Measurements from ENCODE around the gene EWSR1. TPM values are rescaled to one million over a fixed set of nuclear protein-coding genes. Genes with fewer than 3 reads are reported as not detected.

The EWSR1 gene
- total and polyA plus RNA-seq, 2 donors (not counting 1 experiment from before 2014, with no cell fraction given), result 281 to 295 TPM

DNA sequence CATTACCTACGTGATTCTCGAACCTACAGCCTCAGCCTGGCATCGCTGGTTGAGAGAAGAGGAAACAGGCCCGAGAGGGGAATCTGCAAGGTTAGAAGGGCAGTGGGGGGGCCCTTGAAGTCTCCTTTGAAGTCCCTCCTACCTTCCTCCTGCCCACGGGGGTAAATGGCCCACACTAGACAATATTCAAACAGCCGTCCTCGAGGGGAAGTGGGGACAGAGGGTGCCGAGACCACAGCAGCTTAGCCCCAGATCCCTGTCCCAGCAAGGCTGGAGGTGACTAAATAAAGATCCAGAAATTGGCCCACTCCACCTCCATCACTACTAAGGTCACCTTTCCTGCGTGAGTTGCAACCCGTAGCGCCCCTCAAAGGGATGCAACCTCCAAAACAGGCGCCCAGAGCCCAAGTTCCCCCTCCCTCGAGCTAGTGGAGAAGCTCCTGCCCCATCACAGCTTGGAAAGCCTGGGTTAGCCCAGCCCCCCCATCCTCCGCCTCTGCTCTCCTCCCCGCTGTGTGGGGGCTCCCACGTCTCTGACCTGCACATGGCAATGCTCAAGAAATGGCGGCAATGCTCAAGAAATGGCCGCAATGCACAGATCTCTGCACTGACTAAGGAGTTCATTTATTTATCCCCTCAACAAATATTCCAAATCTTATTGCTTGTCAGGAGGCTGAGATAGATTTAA lies 48.2 kb downstream of the EWSR1 start:
- peaks cover 21 to 31% of the 10 kb centered on the region in 2 donors for H3K4me1 ChIP-seq (ENCODE audit: control insufficient read depth in 2 of 2, insufficient read depth in 2 of 2, low read length in 2 of 2)
- no peak overlapping the region for H3K9ac ChIP-seq (ENCODE audit: low read length)
- peaks cover 38% of the 10 kb centered on the region for H3K27me3 Mint-ChIP-seq
- TF ChIP-seq, protein P1, sequence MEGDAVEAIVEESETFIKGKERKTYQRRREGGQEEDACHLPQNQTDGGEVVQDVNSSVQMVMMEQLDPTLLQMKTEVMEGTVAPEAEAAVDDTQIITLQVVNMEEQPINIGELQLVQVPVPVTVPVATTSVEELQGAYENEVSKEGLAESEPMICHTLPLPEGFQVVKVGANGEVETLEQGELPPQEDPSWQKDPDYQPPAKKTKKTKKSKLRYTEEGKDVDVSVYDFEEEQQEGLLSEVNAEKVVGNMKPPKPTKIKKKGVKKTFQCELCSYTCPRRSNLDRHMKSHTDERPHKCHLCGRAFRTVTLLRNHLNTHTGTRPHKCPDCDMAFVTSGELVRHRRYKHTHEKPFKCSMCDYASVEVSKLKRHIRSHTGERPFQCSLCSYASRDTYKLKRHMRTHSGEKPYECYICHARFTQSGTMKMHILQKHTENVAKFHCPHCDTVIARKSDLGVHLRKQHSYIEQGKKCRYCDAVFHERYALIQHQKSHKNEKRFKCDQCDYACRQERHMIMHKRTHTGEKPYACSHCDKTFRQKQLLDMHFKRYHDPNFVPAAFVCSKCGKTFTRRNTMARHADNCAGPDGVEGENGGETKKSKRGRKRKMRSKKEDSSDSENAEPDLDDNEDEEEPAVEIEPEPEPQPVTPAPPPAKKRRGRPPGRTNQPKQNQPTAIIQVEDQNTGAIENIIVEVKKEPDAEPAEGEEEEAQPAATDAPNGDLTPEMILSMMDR (IDR thresholded peaks at IDR 0.05), result no peak
- TF ChIP-seq EZH2 (IDR thresholded peaks at IDR 0.05; ENCODE audit: borderline replicate concordance, insufficient read depth, low read depth, low read length, poor library complexity, severe bottlenecking), result no peak
- H3K4me3 ChIP-seq (ENCODE audit: control extremely low read depth in 1 of 5, extremely low read depth in 1 of 5, insufficient read depth in 1 of 5, low read depth in 2 of 5, low read length in 4 of 5), result no peak overlapping the region
- no peak overlapping the region for H3K27ac ChIP-seq (ENCODE audit: low read length in 2 of 2)
- H3K36me3 ChIP-seq (replicated peaks in 1 of 2; ENCODE audit: control extremely low read depth in 1 of 2, control insufficient read depth in 1 of 2, extremely low read depth in 1 of 2, insufficient read depth in 2 of 2, low read length in 1 of 2), result no peaks in the 10 kb centered on the region
- 74% methylated on average over 12 of the region's 18 CpGs for WGBS (ENCODE audit: insufficient coverage)
- no peaks in the 10 kb centered on the region for H3K79me2 ChIP-seq (ENCODE audit: control insufficient read depth, insufficient read depth, low read length)
- POLR2A ChIA-PET, result no interaction called here
- intact Hi-C loops (cut with micrococcal nuclease), result no loop called here
- H3K4me3 Mint-ChIP-seq, result peak overlapping the region; percentile 69
- peak overlapping the region; percentile 73 for H3K4me2 ChIP-seq (replicated peaks; ENCODE audit: low read depth, low read length, poor library complexity, severe bottlenecking)
- CTCF ChIA-PET, result no interaction called here
- no peak for DNase-seq
- H3K9me3 Mint-ChIP-seq (ENCODE audit: insufficient read depth), result no peaks in the 10 kb centered on the region
- H2AFZ ChIP-seq (ENCODE audit: insufficient read depth, low read depth, low read length, poor library complexity, severe bottlenecking), result no peak overlapping the region
- peaks cover 0 to 47% (median 26%) of the 10 kb centered on the region in 4 experiments for H3K27me3 ChIP-seq (replicated peaks in 1 of 4; ENCODE audit: control extremely low read depth in 1 of 4, control insufficient read depth in 3 of 4, insufficient read depth in 4 of 4, low read length in 3 of 4)
- H3K27ac Mint-ChIP-seq, result no peak overlapping the region
- ATAC-seq (ENCODE audit: low read depth), result no peak
- peaks cover 0 to 18% (median 0%) of the 10 kb centered on the region in 3 donors for H3K9me3 ChIP-seq (ENCODE audit: control extremely low read depth in 1 of 3, control insufficient read depth in 2 of 3, insufficient read depth in 1 of 3, low read length in 2 of 3)
- H3K4me1 Mint-ChIP-seq, result peaks cover 26% of the 10 kb centered on the region
- peaks cover 7% of the 10 kb centered on the region for H4K20me1 ChIP-seq (ENCODE audit: control insufficient read depth, insufficient read depth, low read length, poor library complexity, severe bottlenecking)

- H4K20me1 ChIP-seq (ENCODE audit: control insufficient read depth, insufficient read depth, low read length, poor library complexity, severe bottlenecking), result peaks cover 7% of the 10 kb centered on the region
- H3K9me3 ChIP-seq (ENCODE audit: control extremely low read depth in 1 of 3, control insufficient read depth in 2 of 3, insufficient read depth in 1 of 3, low read length in 2 of 3), result peaks cover 0 to 17% (median 0%) of the 10 kb centered on the region in 3 donors
- peaks cover 20 to 26% of the 10 kb centered on the region in 2 donors for H3K4me1 ChIP-seq (ENCODE audit: control insufficient read depth in 2 of 2, insufficient read depth in 2 of 2, low read length in 2 of 2)
- 96% methylated on average over 17 of the region's 18 CpGs for WGBS (ENCODE audit: insufficient coverage)
- H3K79me2 ChIP-seq (ENCODE audit: control insufficient read depth, insufficient read depth, low read length), result no peaks in the 10 kb centered on the region
- ChIA-PET CTCF (no interaction called here), POLR2A (no interaction called here)
- H3K4me2 ChIP-seq (replicated peaks; ENCODE audit: low read depth, low read length, poor library complexity, severe bottlenecking), result no peak overlapping the region
- H3K27me3 ChIP-seq (replicated peaks in 1 of 4; ENCODE audit: control extremely low read depth in 1 of 4, control insufficient read depth in 3 of 4, insufficient read depth in 4 of 4, low read length in 3 of 4), result peaks cover 0 to 33% (median 17%) of the 10 kb centered on the region in 4 experiments
- peaks cover 21% of the 10 kb centered on the region for H3K4me1 Mint-ChIP-seq
- no peak overlapping the region for H3K4me3 Mint-ChIP-seq
- no peaks in the 10 kb centered on the region for H3K9me3 Mint-ChIP-seq (ENCODE audit: insufficient read depth)
- H2AFZ ChIP-seq (ENCODE audit: insufficient read depth, low read depth, low read length, poor library complexity, severe bottlenecking), result no peak overlapping the region
- no peak overlapping the region for H3K9ac ChIP-seq (ENCODE audit: low read length)
- intact Hi-C loops (cut with micrococcal nuclease), result no loop called here
- TF ChIP-seq EZH2 (IDR thresholded peaks at IDR 0.05; ENCODE audit: borderline replicate concordance, insufficient read depth, low read depth, low read length, poor library complexity, severe bottlenecking), result no peak
- TF ChIP-seq, protein P1 (IDR thresholded peaks at IDR 0.05), result no peak
- H3K36me3 ChIP-seq (replicated peaks in 1 of 2; ENCODE audit: control extremely low read depth in 1 of 2, control insufficient read depth in 1 of 2, extremely low read depth in 1 of 2, insufficient read depth in 2 of 2, low read length in 1 of 2), result no peaks in the 10 kb centered on the region
- no peak overlapping the region for H3K27ac ChIP-seq (ENCODE audit: low read length in 2 of 2)
- no peak for ATAC-seq (ENCODE audit: low read depth)
- no peak for DNase-seq
- H3K4me3 ChIP-seq (ENCODE audit: control extremely low read depth in 1 of 5, extremely low read depth in 1 of 5, insufficient read depth in 1 of 5, low read depth in 2 of 5, low read length in 4 of 5), result no peak overlapping the region
- no peak overlapping the region for H3K27ac Mint-ChIP-seq
- peaks cover 28% of the 10 kb centered on the region for H3K27me3 Mint-ChIP-seq
These were observed 49.9 kb downstream of the EWSR1 start for GRCh38 chr22:29317827-29318454.

All from B cell (primary cell).